Islet precursor cell (in vitro differentiated cells): ENCODE data around the gene PTPRG.
"Not testable (repeated sequence)": the region's sequence is repeated elsewhere in the genome, so short reads cannot be mapped to it uniquely, and the experiment has no call there.

Experiments used
- DNase-seq: peaks from one replicate; pipeline ENCODE4 v3.0.0-alpha.2; 2018

PTPRG gene

DNA sequence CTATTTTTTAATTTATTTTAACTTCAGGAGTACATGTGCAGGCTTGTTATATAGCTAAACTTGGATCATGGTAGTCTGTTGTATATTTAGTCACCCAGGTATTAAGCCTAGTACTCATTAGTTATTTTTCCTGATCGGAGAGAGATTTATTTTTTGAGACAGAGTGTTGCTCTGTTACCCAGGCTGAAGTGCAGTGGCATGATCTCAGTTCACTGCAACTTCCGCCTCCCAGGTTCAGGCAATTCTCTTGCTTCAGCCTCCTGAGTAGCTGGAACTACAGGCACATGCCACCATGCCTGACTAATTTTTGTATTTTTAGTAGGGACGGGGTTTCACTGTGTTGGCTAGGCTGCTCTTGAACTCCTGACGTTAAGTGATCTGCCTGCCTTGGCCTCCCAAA lies 477.4 kb downstream of the PTPRG start:
- not testable (repeated sequence) for DNase-seq

DNA sequence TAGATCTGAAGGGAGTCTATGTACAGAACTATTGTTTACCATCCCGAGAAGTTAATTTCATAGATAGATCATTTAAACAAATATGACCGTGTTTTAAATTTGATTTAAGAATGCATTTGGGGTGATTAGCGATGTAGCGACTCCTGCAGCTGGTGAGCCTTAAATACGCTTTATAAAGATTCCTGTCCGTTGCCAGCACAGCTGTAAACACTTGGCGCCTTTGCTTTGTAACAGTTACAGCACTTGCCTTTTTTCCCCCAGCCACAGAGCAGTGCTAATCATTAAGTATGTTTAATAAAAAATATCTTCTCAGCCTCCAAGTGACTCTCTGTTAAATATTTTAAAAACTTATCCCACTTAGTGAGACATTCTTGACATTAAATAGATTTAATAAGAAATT lies 478.2 kb downstream of the PTPRG start:
- DNase-seq, result no peak

DNA sequence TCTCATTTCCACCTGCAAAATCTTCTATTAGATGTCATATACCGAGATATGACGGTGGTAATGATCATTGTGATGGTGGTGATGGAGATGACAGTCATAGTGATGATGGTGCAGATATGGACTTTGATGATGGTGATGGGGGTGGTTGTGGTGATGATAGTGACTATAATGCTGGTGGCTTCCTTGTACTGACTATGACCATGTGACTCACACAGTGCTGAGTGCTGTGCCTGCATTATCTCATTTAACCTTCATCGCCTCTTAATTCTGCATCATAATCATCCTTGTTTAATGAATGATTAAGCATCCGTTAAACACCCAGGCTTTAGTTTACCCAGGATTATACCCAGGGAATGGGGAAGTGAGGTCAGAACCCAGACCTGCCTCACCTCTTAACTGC lies 480.3 kb downstream of the PTPRG start:
- DNase-seq, result no peak

DNA sequence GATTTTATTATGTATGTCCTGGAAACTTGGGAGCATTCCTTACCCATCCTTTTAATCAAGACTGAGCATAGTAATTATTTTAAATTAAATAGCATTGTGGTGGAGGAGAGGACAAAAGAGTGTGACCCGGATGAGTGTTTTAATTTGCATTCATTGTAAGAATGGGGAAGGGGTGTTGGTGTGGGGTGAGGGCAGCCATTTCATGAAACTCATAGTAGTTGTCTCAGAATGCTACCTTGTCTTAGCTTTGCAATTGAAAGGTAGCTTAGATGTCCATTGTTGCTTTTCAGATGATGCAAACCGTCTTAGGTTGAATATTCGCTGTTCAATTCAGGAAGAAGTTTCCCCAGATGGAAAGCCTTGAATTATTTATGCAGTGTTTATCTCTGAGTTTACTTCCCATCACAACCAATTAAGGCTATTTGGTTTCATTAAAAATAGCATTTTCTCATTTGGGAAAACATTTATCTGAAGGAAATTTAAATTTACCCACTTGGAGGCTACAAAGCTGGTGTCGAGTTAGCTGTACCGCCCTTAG lies 483.6 kb downstream of the PTPRG start:
- no peak for DNase-seq

DNA sequence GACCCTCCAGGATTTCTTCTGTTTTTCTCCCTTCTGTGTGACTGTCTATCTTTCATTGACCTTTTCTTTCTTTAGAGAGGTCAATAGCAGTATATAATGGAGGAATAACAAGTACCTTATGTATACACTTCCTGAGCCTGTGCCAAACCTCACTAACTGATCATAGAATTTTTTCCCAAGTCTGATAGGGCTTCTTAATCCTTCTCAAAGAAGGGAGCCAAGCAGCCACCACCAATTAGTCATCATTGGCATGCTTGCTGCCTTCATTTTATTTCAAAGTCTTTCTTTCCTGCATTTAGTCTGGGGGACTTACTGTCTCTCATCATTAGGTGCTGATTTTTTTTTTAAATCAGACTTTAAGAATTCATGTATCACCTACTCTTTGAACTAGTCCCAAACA lies 485.0 kb downstream of the PTPRG start:
- DNase-seq, result no peak

DNA sequence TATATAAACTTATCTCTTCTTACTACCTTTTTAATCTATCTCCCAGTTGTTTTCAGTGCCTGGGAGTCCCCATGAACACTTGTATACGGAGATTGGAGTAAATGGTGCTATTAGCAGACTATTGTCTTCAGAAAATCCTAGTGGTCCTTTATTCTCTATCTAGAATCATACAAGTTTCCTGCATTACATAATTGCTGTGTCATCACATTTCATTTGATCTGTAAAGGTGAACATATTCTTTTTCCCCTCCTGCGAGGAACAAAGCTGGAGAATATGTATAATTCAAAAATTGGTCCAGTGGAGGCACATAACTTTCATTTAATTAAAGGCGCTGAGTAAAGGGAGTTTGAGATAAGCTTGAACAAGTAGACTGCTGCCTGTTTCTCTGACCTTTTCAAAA lies 487.2 kb downstream of the PTPRG start:
- no peak for DNase-seq

DNA sequence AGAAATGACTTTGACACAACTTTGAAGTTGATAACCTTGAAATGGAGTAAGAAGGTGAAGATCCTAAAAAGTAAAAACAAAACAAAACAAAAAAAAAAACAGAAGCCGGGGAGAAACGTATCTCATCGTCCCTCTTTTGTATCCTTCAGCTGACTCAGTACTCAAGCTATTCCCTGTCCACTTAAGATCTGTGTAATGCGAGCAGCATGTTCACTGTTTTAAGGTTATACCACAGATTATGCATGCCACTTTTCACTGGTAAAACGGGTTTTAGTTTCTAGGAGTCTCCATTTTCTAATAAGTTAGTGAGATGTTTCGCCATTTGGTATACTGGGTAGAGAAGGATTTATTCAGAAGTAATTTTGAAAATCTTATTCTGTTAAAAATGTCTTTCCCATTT lies 487.7 kb downstream of the PTPRG start:
- DNase-seq, result no peak

DNA sequence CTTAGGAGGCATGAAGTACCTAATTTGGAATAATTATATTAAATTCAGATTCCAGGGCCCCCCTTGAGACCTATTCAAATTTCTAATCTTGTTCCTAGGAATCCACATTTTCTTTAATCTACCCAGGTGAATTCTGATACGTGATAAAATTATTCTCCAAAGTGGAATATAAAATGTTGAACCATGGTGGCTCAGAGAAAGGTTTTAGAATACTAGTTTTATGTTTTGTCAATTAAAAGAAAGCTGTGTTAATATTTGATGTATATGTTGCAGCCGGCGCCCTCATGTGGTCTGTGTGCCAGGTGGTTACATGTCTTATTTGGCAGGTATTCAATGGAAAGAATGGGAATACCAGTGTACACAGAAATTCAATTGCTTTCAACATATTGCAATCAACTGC lies 490.1 kb downstream of the PTPRG start:
- DNase-seq, result no peak

DNA sequence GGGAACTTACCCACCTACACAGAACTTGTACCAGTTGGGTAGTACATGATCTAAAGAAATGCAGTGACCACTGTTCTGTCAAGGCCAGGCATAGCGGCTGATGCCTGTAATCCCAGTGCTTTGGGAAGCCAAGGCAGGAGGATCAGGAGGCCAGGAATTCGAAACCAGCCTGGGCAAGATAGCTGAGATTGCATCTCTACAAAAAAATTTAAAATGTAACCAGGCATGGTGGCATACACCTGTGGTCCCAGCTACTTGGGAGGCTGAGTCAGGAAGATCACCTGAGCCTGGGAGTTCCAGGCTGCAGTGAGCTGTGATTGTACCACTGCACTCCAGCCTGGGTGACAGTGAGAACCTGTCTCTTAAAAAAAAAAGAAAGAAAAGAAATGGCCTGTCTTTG lies 491.0 kb downstream of the PTPRG start:
- DNase-seq, result no peak

DNA sequence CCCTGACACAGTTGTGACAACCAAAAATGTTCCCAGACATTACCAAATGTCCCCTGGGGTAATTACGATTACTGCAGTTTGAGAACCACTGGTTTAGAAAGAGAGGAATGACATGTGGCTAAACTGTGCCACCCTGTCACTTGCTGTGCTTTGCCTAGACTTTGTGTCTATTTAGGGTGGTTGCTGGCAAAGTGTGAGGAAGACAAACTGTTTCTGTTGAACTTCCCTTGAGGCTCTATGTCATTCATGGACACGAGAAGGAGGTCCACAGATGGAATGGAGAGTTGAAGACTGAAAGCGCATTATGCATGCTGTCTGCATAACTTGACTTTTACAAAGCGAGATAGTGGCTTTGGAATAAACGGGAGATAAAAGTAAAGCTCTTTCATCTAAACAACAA lies 495.3 kb downstream of the PTPRG start:
- no peak for DNase-seq

DNA sequence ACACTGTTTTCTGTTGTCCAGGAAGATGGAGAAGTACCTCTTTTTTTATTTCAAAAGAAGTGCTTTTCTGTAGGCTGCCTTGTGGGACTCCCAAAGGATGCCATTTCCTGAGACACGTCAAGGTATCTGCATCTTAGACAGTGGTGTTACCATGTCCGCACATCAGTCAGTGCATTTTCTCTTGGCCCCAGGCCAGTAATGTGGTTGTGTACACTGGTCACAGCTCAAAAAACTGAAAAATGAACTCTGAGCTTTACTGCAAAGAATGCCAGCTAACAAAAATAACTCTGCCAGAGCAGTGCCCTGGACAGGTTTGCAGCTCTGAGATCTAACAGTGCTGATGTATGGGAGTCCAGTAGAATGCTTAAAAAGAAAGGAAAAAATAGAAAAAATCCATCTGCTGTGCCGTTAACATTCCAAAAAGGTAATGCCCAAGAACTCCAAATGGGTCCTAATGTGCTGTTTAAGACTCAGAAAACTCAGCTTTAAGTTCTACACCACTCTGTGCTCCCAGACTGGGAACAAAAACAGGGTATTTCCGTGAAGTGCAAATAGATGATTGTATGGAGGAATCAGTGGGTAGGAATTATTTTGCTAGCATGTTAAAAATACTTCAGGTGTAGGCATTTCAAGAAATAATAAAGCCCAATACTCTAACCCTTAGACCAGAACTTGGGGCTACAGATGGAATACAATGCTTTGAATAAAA lies 496.1 kb downstream of the PTPRG start:
- no peak for DNase-seq

DNA sequence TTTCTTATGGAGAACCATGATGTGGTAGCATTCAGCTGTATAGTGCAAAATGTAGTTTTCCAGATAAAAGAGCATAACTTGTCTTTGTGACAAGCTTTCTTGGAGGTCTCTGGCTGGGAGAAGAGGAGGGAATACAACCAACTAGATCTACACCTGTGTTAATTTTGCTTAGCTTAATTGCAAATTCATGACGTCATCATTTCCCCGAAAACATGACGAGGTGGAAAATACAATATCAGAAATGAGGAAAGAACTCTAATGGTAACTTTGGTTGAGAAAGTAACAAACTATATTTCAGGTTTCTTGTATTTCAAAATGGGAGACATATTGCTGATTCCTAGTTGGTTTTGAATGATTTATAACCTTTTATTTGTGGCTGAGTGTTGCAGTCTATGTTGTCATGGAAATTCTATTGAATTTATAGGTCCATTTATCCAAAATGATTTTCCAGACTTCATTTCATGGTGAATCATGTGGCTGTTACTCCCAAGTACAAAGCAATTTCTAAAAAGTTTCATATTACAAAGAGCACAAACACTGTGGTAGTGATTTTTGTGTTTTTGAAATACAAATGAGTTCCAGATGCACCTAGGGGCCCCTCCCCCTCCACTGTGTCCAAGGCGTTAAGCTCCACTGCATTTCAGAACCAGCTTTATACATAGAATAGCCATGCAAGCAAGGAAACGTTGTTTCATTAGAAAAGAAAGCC lies 504.8 kb downstream of the PTPRG start:
- DNase-seq, result no peak

DNA sequence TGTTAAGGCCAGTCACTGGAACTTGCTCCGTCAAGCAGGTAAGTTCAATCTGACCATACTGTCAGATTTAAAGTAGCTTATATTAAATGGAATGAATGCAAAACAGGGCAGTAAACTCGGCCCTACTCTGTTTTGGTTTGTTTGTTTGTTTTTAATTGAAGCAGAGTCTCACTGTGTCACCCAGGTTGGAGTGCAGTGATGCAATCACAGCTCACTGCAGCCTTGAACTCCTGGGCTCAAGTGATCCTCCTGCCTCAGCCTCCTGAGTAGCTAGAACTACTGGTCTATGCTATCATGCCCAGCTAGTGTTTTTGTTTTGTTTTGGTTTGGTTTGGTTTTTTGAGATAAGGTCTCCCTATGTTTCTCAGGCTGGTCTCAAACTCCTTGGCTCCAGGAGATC lies 507.0 kb downstream of the PTPRG start:
- DNase-seq, result no peak

DNA sequence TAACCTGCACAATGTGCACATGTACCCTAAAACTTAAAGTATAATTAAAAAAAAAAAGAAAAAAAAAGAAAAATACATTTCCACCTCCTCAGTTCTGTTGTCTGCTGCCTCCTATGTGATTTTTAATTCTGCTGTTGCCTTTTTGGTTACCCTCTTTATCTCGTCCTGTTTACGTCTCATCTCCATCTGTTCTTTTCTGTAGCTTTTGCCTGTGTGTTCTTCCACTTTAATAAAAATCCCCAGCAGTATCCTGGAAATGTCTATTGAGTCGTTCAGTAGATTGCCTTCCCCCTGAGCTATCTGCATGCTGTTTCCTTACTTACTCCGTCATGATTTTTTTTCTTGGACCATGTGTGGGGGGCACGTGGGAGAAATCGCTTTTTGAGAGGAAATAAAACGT lies 509.5 kb downstream of the PTPRG start:
- DNase-seq, result no peak

DNA sequence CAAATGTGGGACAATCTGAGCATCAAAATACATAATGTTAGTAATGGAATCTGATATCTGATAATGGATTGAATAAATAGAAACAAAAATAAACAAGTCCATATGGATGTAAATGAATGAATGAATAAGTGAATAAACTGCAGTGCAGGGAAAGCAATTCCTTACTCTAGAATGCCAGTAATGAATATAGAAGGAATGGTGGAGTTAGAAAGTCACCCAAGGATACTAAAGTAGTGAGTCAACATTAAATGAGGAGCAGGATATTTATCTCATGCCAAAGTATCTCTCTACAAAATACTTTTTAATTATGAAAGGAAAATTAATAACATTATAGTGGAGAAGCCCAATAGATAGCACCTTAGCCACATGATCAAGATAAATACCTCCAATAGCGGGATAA lies 511.7 kb downstream of the PTPRG start:
- no peak for DNase-seq

DNA sequence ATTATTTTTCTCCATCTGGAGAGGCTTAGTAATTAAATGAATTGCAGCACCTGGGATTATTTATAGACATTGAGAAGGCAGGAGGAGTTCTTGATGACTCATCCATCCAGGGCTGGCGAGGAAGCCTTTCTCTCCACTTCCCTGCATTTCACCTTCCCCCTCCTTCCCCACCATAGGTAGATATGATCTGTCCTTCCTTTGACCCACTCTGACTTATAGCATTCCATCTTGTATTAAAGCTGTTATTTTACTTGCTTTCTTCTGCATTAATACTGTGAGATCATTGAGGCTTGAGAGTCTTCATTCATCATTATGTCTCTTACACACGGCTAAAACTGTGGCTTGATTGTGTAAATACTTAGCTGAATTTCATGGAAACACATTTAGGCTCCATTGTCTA lies 523.2 kb downstream of the PTPRG start:
- DNase-seq, result no peak

DNA sequence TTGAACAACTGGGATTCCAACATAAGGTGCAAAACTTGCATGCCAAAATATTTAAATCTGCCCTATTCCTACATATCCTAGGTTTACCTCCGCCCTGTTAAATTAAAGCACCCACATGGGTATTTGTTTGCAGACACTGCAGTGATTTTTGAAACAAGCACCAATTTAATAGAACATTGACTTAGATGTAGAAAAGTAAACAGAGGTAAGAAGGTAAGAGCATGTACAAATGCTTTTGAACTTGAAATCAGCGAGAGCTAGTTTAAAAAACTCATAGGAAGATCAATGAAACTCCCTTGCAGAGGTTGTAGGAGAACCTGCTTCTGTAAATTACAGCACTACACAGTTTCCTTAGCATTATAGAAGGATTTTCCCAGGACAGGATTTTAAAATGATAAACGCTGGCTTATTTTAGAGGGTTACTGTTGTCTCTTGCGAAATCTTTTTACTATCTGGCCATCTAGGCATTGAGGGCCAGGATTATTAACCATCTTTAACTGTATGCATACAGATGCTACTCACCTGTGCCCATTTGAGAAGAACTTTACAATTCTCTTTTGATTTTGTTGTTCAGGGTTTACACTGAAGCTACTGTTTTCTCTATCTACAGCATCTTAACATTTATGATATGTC lies 527.2 kb downstream of the PTPRG start:
- DNase-seq, result no peak

DNA sequence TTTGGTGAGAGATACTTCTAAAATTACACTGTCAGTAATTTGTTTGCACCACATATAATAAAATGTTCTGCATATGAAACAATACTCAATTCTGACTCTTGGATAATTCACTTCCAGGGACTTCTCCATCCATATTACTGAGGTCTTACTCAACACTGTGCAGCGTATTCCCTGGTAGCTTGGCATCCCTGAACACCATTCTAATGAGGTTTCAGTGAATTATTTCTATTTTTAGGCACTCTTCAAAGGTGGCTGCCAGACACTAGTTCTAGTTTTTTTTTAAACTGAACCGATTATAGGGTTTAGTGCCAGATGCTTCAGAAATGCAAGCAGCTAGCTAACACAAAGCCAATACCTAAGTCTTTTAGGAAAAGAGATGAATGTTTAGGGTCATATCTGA lies 528.7 kb downstream of the PTPRG start:
- DNase-seq, result no peak

DNA sequence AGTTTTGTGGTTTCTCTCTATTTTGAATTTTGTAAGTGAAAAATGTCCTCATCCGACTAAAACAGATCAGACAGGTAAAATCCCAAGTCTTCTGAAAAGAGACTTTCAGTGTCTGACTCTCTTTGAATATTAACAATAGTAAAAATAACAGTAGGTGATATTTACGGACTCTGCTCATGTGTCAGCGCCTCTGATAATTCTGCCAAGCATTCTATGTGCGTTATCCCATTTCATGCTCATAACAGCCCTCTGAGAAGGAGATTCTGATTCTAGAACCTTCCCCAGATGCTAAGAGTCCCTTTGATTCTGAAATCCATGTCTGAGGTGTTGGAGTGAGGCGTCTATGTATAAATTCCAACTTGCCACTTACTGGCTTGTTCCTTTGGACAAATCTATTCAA lies 529.1 kb downstream of the PTPRG start:
- DNase-seq, result no peak

DNA sequence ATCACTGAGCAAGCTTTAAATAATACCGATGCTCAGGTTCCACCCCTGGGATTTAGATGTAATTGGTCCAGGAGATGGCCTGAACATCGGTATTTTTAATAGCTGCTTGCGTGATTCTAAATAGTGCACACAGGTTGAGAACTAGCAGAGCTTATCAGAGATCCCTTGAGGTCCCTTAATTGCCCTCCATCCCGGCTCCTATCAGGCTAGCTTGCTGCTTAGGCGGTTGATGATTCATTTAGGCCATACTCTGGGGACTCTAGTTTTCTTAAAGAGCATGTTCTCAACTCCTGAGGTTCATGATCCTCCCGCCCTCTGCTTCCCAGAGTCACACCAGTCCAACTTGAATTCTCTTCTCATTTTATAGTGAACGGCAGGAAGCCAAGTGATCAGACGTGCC lies 531.7 kb downstream of the PTPRG start:
- no peak for DNase-seq

DNA sequence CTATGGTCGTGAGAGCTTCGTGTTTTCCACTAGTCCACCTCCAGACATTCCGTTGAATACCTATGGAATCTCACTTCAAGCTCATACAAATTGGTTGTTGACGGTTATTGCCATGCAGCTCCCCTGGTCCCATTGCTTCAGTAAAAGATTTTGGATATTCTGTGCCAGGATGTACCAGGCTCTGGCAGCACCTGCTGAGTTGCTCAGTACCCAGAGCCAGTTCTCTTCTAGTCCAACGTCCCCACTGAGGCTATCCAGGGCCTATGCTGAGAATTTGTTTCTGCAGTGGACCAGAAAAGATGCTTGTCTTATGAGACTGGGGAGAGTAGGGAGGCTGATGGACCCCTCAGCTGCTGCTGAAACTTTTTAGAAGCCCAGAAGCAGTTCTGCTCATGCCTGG lies 533.1 kb downstream of the PTPRG start:
- no peak for DNase-seq

DNA sequence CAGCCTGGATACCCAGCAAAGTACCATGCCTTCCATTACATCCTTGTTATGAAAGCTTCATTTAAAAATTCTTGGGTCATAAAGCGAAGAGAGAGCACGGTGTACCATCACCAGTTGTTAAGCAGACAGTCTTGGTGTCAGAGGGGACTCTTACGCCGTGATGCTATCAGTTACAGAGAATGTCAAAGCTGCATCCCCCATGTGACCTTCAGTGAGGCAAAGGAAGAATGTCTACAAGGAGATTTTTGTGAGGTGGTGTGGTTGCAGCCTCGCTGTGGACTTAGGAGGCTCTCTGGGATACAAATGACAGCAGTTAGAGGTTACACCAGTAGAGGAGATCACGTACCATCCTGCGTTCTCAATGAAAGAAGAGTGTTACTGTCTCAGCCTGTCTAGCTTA lies 533.7 kb downstream of the PTPRG start:
- no peak for DNase-seq

DNA sequence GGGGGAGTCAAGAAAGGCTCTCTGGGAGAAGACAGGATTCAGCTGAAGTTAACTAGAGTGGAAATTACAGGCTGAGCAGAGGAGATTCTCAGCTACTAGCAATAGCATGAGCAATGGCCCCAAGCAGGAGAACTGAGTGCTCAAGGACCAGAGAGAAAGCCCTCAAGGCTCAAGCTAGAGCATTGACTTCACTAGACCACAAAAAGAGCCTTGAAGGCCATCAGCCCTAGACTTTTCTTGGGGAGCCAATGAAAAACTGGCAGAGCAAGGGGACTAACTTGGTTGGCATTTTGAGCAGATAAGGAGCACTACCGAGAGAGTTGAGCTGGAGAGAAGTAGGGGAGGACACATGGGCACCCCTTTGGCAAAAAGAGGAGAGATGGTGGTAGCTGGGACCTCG lies 534.4 kb downstream of the PTPRG start:
- DNase-seq, result no peak

DNA sequence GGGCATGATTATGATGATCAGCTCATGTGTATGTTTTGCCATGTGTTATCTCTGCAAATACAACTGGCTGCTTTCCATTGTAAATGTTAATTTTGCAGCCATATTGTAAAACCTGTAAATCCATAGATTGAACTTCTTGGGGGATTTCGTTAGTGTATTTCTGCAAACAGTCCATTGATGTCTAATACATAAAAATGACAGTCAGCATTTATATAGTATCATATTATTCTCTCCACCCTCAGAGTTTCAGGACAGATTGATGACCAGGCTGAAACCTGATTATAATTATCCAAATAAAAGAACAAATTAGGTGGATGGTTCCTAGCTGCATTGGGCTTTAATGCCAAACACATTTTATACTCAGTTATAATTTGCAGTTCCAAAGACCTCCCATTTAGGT lies 535.1 kb downstream of the PTPRG start:
- no peak for DNase-seq
